Breast epithelium (tissue), 3 donors: ENCODE data around the gene LEKR1.

ENCODE experiments used
- CTCF ChIP-seq, 3 donors: fragments of 450-650 bp; IDR thresholded peaks; one replicate each; pipeline ENCODE4 v1.5.1; 2016 to 2017; ENCODE audit warnings: antibody characterized with exemption in 3 of 3, mild to moderate bottlenecking in 3 of 3, moderate library complexity in 3 of 3
- POLR2AphosphoS5 ChIP-seq, 3 donors: sonication (generic); formaldehyde crosslinking; IDR thresholded peaks; one replicate each; pipeline ENCODE4 v1.6.1; 2017; ENCODE audit warnings: antibody characterized with exemption in 3 of 3

GRCh38 chr3:157071744-157072525 lies 245.8 kb downstream of the LEKR1 start:
- TF ChIP-seq CTCF (IDR thresholded peaks at IDR 0.05) (no peak), POLR2AphosphoS5 (IDR thresholded peaks at IDR 0.05) (no peak)
